HG02884 (cell line): ENCODE measurements around the gene MTERF4.

Experiments used
- ATAC-seq: cut with Tn5 transposase; IDR thresholded peaks from one replicate; pipeline ENCODE4 v1.9.1; 2021; ENCODE audit warnings: mild to moderate bottlenecking, moderate library complexity; ENCODE audit not compliant: unreplicated experiment

MTERF4 gene

GRCh38 chr2:241051578-241052487 lies 50.3 kb downstream of the MTERF4 start:
- no peak for ATAC-seq

- no peak for ATAC-seq
Measured at GRCh38 chr2:241050624-241051577, 51.2 kb downstream of the MTERF4 start.

DNA sequence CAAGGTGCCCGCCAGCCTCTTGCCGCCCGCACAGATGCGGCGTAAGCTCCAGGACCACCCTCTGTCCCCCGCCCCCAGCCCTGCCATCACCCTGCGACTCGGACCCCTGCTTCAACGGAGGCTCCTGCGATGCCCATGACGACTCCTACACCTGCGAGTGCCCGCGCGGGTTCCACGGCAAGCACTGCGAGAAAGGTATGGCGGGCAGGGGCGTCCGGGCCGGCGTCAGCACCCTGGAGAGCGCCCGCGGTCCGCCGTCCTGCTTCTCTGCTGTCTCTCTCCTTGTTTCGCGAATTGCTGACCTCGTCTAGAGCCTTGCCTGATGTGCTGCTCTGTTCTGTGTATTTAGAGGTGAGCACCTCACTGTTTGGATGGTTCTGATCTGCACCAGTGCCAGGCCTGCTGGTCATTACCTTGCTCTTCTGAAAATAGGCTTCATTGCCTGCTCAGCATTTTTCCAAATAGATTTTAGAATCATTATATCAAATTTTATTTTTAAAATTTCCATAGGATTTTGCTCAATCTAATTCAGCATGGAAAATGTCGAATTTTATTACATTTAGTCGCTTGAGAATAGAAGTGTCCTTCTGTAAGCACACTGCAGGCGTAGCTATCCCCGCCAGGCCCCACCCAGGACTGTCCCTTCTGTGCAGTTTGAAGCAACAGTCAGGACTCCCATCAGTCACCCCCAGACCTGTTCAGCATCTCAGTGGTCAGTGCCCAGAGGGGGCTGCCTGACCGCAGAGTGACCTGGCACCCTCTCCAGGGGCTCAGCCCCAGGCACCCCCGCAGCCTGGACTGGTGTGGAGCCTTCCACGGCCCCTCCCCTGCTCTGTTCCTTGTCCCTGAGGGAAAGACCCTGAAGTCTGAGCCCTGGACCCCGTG lies 52.1 kb downstream of the MTERF4 start:
- ATAC-seq, result no peak

DNA sequence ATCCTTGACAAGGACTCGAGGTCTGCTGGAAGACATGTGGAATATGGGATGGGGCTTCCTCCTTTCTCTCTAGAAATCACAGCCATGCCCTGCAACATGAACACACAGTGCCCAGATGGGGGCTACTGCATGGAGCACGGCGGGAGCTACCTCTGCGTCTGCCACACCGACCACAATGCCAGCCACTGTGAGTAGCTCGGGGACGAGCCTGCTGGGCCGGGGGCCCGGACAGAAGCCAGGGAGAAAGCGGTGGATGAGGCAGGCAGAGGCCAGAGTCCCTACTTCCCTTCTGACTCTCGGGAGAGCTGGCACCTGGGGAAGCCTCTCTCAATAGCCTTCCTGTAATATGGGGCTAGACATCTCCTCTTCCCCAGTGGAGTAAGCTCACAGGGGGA lies 53.1 kb downstream of the MTERF4 start:
- no peak for ATAC-seq

- ATAC-seq, result no peak
Measured at GRCh38 chr2:241048149-241048948, 53.7 kb downstream of the MTERF4 start.

- no peak for ATAC-seq
Measured at GRCh38 chr2:241047253-241048010, 54.7 kb downstream of the MTERF4 start.
